ENCODE results near the gene BCKDHB. TPM values are rescaled to one million over a fixed set of nuclear protein-coding genes. Genes with fewer than 3 reads are reported as not detected.

BCKDHB gene
- total and polyA plus RNA-seq, 2 of the 4 experiments (the other 2 are of a cell fraction): 11.2 to 11.8 TPM

GRCh38 chr6:80095600-80095999, 10.9 kb upstream of the BCKDHB start:
- Histone ChIP-seq H3K27ac (ENCODE audit: insufficient read depth, low read length) (no peak overlapping the region), H3K56ac (ENCODE audit: extremely low read depth, insufficient read depth, low read length) (no peak overlapping the region), H2BK5ac (ENCODE audit: low read depth, low read length, poor library complexity, severe bottlenecking) (no peak overlapping the region), H3K27me3 (ENCODE audit: control insufficient read depth, insufficient read depth, low read length) (peaks cover 7% of the 10 kb centered on the region), H3K36me3 (ENCODE audit: control insufficient read depth, insufficient read depth, low read length) (no peaks in the 10 kb centered on the region), H3K9me3 (ENCODE audit: control insufficient read depth, insufficient read depth, low read length) (no peaks in the 10 kb centered on the region), H3K4me3 (ENCODE audit: insufficient read depth, low read depth, low read length) (no peak overlapping the region), H3K14ac (replicated peaks; ENCODE audit: low read depth, low read length) (no peak overlapping the region), H3K4ac (ENCODE audit: low read depth, low read length) (no peak overlapping the region), H2BK15ac (ENCODE audit: low read depth, low read length) (no peak overlapping the region), H3K4me2 (ENCODE audit: low read depth, low read length) (no peak overlapping the region), H2BK20ac (ENCODE audit: low read depth, low read length) (no peak overlapping the region), H3K23ac (ENCODE audit: low read depth, low read length) (no peak overlapping the region), H2AFZ (replicated peaks; ENCODE audit: low read length, poor library complexity) (no peak overlapping the region), H2BK120ac (ENCODE audit: low read depth, low read length) (no peak overlapping the region), H3K9me1 (ENCODE audit: insufficient read depth, low read length) (no peaks in the 10 kb centered on the region), H2AK9ac (replicated peaks; ENCODE audit: low read depth, low read length, poor library complexity) (no peak overlapping the region), H4K91ac (ENCODE audit: insufficient read depth, low read depth, low read length) (no peak overlapping the region), H3K4me1 (ENCODE audit: control insufficient read depth, insufficient read depth, low read length) (no peaks in the 10 kb centered on the region), H3K79me1 (ENCODE audit: low read depth in 1 of 2, low read length in 2 of 2) (no peaks in the 10 kb centered on the region), H4K8ac (ENCODE audit: low read depth in 2 of 2, low read length in 2 of 2) (no peak overlapping the region), H2AK5ac (ENCODE audit: low read depth, low read length) (no peak overlapping the region), H4K20me1 (ENCODE audit: insufficient read depth, low read length) (no peaks in the 10 kb centered on the region), H3K18ac (ENCODE audit: low read depth, low read length) (no peak overlapping the region), H3K9ac (ENCODE audit: low read depth, low read length) (no peak overlapping the region), H4K5ac (ENCODE audit: low read depth, low read length) (no peak overlapping the region)
- BruUV-seq (replicated peaks): no TSS peak
- no CpG with 5 or more reads among the region's 3 CpGs for WGBS, 2 experiments (ENCODE audit: extremely low coverage in 2 of 2, insufficient read length in 1 of 2)
- TF ChIP-seq SMC3 (IDR thresholded peaks at IDR 0.05; ENCODE audit: low read depth, low read length) (no peak), CHD1 (IDR thresholded peaks at IDR 0.05; ENCODE audit: low read depth, low read length) (no peak), RAD21 (IDR thresholded peaks at IDR 0.05; ENCODE audit: low read length) (no peak), MXI1 (IDR thresholded peaks at IDR 0.05; ENCODE audit: borderline replicate concordance, low read depth, low read length) (no peak), BHLHE40 (IDR thresholded peaks at IDR 0.05; ENCODE audit: low read depth, low read length) (no peak), POLR2A (IDR thresholded peaks at IDR 0.05; ENCODE audit: low read depth, low read length) (no peak), CTCF (conservative IDR thresholded peaks at IDR 0.05; ENCODE audit: low read depth, low read length) (no peak)
- CTCF ChIA-PET: no interaction called here
- DNase-seq (no peak), ATAC-seq (ENCODE audit: low read depth) (no peak)
- POLR2A ChIA-PET (ENCODE audit: unreplicated experiment): no interaction called here
- intact Hi-C loops (cut with micrococcal nuclease): no loop called here
- in situ Hi-C loops (cut with MboI; ENCODE audit: low sequenced_read_pairs): no loop called here
- dilution Hi-C loops (cut with HindIII; ENCODE audit: low sequenced_read_pairs, unreplicated experiment): loop anchor here (25.0 kb wide), 1 partner anchor 133 kb away; no protein-coding TSS in a partner anchor

Data from IMR-90 (cell line).